VCaP (cell line): ENCODE results near the gene MPDU1.

ENCODE experiments used
- H3K27ac ChIP-seq: fragments of 450-650 bp; 2 replicates; pipeline ENCODE4 v1.5.1; 2017
- TF ChIP-seq, protein P1 (sequence below): fragments of 450-650 bp; conservative IDR thresholded peaks from 2 replicates; pipeline ENCODE4 v1.5.1; 2017; ENCODE audit warnings: mild to moderate bottlenecking, moderate library complexity

The MPDU1 gene

DNA sequence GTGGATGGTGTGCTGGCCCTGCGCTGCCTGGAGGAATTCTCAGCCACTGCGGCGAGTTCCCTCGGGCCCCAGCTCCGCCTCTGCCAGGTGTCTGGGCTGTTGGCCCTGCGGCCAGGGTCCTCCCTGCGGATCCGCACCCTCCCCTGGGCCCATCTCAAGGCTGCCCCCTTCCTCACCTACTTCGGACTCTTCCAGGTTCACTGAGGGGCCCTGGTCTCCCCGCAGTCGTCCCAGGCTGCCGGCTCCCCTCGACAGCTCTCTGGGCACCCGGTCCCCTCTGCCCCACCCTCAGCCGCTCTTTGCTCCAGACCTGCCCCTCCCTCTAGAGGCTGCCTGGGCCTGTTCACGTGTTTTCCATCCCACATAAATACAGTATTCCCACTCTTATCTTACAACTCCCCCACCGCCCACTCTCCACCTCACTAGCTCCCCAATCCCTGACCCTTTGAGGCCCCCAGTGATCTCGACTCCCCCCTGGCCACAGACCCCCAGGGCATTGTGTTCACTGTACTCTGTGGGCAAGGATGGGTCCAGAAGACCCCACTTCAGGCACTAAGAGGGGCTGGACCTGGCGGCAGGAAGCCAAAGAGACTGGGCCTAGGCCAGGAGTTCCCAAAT lies 26.4 kb upstream of the MPDU1 start:
- H3K27ac ChIP-seq, result peak overlapping the region; percentile 87
- TF ChIP-seq, protein P1, sequence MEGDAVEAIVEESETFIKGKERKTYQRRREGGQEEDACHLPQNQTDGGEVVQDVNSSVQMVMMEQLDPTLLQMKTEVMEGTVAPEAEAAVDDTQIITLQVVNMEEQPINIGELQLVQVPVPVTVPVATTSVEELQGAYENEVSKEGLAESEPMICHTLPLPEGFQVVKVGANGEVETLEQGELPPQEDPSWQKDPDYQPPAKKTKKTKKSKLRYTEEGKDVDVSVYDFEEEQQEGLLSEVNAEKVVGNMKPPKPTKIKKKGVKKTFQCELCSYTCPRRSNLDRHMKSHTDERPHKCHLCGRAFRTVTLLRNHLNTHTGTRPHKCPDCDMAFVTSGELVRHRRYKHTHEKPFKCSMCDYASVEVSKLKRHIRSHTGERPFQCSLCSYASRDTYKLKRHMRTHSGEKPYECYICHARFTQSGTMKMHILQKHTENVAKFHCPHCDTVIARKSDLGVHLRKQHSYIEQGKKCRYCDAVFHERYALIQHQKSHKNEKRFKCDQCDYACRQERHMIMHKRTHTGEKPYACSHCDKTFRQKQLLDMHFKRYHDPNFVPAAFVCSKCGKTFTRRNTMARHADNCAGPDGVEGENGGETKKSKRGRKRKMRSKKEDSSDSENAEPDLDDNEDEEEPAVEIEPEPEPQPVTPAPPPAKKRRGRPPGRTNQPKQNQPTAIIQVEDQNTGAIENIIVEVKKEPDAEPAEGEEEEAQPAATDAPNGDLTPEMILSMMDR, result no peak

- TF ChIP-seq, protein P1, result no peak
- H3K27ac ChIP-seq, result peak overlapping the region; percentile 87
Measured at GRCh38 chr17:7557775-7558543, 25.7 kb upstream of the MPDU1 start.

- TF ChIP-seq, protein P1, result no peak
- H3K27ac ChIP-seq, result peak within 1 kb of the TSS; percentile 87
Measured at GRCh38 chr17:7558544-7559319, 24.9 kb upstream of the MPDU1 start, which contains the start of gene TNFSF13. TNFSF13 (plus strand) TSS chr17:7558750; CDS start chr17:7559040, 290 bp downstream.

GRCh38 chr17:7559320-7560171 lies 24.1 kb upstream of the MPDU1 start:
- H3K27ac ChIP-seq, result peak overlapping the region; percentile 87
- TF ChIP-seq, protein P1, result no peak

DNA sequence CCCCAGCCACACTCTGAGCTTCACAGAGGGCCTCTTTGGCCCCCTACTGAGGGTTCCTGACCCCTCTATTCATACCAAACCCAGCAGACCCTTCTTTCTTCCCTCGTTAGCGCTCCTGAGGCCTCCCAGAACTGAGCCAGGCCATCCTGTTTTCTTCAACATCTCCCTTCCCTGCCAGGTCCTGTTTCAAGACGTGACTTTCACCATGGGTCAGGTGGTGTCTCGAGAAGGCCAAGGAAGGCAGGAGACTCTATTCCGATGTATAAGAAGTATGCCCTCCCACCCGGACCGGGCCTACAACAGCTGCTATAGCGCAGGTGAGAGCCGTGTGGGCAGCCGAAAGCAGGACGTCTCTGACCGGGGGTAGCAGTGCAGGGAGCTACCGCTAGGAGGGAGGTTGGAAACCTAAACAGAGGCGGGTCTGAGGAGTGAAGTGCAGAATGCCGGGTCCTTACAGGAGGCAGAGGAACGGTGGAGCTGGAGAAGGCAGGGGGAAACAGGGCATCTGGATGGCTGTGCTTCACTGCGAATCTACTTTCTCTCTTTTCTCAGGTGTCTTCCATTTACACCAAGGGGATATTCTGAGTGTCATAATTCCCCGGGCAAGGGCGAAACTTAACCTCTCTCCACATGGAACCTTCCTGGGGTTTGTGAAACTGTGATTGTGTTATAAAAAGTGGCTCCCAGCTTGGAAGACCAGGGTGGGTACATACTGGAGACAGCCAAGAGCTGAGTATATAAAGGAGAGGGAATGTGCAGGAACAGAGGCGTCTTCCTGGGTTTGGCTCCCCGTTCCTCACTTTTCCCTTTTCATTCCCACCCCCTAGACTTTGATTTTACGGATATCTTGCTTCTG lies 23.3 kb upstream of the MPDU1 start:
- H3K27ac ChIP-seq, result peak overlapping the region; percentile 87

GRCh38 chr17:7561028-7561575 lies 22.6 kb upstream of the MPDU1 start:
- TF ChIP-seq, protein P1, result peak; percentile 83
- peak overlapping the region; percentile 87 for H3K27ac ChIP-seq

More for the DNA sequence above, 23.3 kb upstream of the MPDU1 start:
- TF ChIP-seq, protein P1, result no peak
